ENCODE data around the gene NGFR.
"Not testable (repeated sequence)": the region's sequence is repeated elsewhere in the genome, so short reads cannot be mapped to it uniquely, and the experiment has no call there.

NGFR gene

DNA sequence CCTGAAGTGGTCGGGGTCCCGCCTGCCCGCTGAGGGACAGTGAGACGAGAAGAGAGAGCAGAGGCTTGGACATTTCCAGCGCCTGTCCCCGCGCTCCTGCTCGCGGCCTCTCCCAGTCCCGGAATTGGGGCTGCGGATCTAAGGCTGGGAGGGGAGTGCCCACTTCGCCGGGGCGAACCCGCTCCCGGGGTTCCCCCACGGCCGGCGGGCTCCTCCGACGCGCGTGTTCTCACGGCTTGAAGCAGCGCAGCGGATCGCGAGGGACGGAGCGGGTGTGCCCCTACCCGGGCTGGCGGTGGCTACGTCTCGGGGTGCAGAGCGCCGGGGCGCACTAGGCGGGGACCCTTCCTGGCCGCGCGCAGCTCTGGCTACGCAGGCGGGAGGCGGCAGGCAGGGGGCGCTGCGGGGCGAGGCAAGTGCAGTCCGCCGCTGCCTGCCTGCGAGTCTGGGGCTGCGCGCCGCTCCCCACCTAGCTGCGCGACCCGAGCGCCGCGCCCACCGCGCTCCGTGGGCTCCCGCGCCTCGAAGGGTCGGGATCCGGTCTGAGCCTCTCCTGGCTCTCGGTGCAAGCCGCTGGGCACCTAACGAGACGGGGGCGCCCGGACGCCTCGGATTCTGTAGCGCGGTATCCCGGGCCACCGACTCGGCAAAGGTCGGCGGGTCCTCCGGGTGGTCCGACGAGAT is 1.2 kb downstream of the NGFR start:
- H3K4me3 Mint-ChIP-seq = peak overlapping the region; percentile 60
- CTCF ChIA-PET = interaction anchor here (0.9 to 3.8 kb wide), 6 partner anchors 8 to 60 kb away, joined by 3 to 40 read pairs (median 4); no protein-coding TSS in a partner anchor
- H3K4me1 Mint-ChIP-seq = peaks cover 31% of the 10 kb centered on the region
- H3K36me3 Mint-ChIP-seq = no peaks in the 10 kb centered on the region
- H3K27ac Mint-ChIP-seq = no peak overlapping the region
- peaks cover 88% of the 10 kb centered on the region for H3K27me3 Mint-ChIP-seq
- DNase-seq = peak; percentile 88
- H3K9me3 Mint-ChIP-seq = no peaks in the 10 kb centered on the region

DNA sequence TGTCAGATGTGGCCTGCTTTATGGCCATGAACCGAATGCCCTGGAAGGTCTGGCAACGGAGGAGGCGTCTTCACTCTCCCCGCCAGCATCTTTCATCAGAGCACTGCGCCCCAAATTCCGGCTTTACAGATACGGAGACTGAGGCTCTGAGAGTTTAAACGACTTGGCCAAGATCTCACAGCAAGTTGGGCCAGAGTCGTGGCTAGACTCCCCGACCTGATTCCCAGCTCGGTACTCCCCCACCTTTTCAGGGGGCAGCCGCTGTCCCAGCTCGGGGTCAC is 1.7 kb downstream of the NGFR start:
- no peaks in the 10 kb centered on the region for H3K36me3 Mint-ChIP-seq
- peaks cover 88% of the 10 kb centered on the region for H3K27me3 Mint-ChIP-seq
- peaks cover 31% of the 10 kb centered on the region for H3K4me1 Mint-ChIP-seq
- no peaks in the 10 kb centered on the region for H3K9me3 Mint-ChIP-seq
- H3K4me3 Mint-ChIP-seq = peak overlapping the region; percentile 22
- no peak overlapping the region for H3K27ac Mint-ChIP-seq
- no peak for DNase-seq
- CTCF ChIA-PET = interaction anchor here (1.1 to 3.8 kb wide), 5 partner anchors 9 to 59 kb away, joined by 3 to 40 read pairs (median 4); no protein-coding TSS in a partner anchor

DNA sequence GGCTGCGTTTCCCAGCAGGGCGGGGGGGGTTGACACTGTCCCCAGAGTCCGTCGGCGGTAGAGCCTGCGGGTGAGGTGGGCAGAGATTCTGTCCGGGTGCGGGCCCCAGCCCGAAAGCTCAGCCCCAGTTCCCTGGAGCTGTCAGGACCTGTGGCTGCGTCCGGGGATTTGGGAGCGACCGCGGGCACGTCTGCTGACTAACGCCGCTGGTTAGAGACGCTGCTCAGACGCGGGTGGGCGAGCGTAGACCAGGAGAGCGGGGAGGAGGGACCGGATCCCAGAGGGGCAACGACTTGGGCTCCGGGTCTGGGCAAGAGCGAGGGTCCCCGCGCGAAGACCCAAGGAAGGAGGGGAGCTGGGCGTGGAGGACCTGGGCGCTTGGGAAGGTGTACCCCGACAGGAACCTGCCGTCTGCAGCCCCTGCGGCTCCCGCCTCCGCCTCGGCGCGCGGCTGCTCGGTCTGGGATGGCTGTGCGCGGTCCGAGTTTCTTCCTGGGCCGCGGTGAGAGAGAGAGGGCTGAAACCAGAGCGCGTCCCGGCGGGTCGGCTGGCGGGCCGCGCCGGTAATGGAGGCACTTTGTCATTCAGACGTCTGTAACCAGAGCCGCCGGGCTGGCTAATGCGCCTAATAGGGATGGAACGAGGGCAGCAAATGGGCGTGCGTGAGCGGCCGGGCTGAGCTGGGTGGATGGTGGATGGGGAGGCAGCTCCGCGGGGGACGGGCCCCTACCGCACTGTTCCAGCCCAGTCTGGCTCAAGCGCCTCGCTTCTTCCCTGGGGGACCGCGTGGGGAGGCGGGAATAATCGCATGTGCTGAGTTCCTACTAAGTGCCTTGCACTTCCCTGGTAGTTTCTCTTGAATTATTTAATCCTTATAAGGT is 2.3 kb downstream of the NGFR start:
- H3K4me1 Mint-ChIP-seq = peaks cover 31% of the 10 kb centered on the region

DNA sequence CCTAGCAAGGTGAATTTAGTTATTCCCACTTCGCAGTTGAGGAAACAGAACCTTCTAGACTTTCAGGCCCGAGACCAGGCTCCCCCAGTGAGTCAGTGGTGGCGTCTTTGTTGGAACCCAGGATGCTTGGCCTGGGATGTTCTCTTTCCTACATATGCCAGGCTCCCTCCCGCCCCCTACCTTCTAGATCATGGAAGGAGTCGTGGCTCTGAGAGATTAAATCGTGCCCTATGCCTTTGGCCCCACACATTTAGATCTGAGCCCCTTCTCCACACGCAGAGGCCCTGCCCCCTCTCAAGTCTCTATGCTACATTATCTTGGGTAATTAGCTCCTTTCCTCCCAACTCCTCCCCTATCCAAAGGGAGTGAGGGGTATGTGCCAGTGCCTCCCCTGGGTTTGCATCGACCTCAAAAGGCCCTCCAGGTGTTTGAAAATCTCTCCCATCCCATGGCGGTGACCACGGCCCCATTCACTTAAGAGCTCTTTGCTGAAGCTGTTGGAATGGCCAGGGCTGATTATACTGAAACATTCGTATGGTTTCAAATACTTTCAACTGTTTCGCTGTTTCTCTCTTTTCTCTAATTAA is 3.0 kb downstream of the NGFR start:
- Mint-ChIP-seq H3K4me1 (peaks cover 31% of the 10 kb centered on the region), H3K36me3 (no peaks in the 10 kb centered on the region), H3K4me3 (no peak overlapping the region), H3K27me3 (peaks cover 95% of the 10 kb centered on the region), H3K9me3 (no peaks in the 10 kb centered on the region), H3K27ac (no peak overlapping the region)
- no peak for DNase-seq
- CTCF ChIA-PET = interaction anchor here (0.9 to 3.8 kb wide), 3 partner anchors 11 to 90 kb away, joined by 4 to 40 read pairs (median 24); no protein-coding TSS in a partner anchor

More for the DNA sequence above, 2.3 kb downstream of the NGFR start:
- CTCF ChIA-PET = interaction anchor here (0.6 to 3.8 kb wide), 7 partner anchors 9 to 89 kb away, joined by 3 to 40 read pairs (median 4); no protein-coding TSS in a partner anchor
- H3K36me3 Mint-ChIP-seq = no peaks in the 10 kb centered on the region
- peak overlapping the region; percentile 22 for H3K4me3 Mint-ChIP-seq
- H3K27ac Mint-ChIP-seq = peak overlapping the region; percentile 37
- H3K27me3 Mint-ChIP-seq = peaks cover 93% of the 10 kb centered on the region
- H3K9me3 Mint-ChIP-seq = no peaks in the 10 kb centered on the region
- DNase-seq = peak; percentile 23

DNA sequence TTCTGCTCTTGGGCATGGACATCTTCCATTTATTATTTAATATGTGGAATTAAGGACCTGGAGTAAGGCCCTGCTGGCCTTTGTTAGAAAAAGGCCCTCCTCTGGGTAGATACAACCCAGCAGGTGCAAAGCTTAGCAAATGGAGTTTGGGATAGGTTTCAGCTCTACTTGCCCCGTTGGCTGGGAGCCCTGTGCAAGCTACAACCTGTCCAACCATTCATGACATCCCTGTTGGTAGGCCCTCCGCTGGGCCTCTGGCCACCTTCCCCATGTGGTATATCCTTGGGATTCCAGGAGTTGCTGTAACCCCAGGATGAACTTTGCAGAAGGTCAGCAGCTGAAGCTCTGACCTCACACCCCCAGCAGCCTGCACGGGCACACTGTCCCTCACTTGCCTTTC is 6.4 kb downstream of the NGFR start:
- Mint-ChIP-seq H3K36me3 (no peaks in the 10 kb centered on the region), H3K9me3 (no peaks in the 10 kb centered on the region), H3K27ac (no peak overlapping the region), H3K4me3 (no peak overlapping the region), H3K4me1 (peaks cover 14% of the 10 kb centered on the region), H3K27me3 (peaks cover 93% of the 10 kb centered on the region)
- CTCF ChIA-PET = interaction anchor here (2.0 kb wide), 1 partner anchor 55 kb away, joined by 6 read pairs; no protein-coding TSS in a partner anchor
- no peak for DNase-seq

DNA sequence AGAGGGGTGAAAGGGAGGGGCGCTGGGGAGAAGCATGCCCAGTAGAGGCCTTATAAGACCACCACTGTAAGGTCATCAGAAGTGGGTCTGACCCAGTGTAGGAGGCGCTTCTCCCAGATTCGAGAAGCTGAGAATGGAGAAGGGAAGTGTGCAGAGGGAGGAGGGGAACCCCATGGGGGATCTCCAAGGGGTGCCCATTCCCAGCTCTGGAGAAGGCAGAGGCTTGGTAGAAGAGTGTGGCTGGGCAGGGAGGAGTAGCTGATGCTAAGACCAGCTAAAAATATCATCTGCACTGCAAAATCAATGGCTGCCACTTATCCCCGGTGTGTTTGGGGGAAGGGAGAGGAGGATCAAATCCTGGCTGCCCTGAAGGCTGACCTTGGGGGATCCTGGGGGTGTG is 7.2 kb downstream of the NGFR start:
- DNase-seq = no peak
- CTCF ChIA-PET = interaction anchor here (2.0 kb wide), 1 partner anchor 54 kb away, joined by 6 read pairs; no protein-coding TSS in a partner anchor

DNA sequence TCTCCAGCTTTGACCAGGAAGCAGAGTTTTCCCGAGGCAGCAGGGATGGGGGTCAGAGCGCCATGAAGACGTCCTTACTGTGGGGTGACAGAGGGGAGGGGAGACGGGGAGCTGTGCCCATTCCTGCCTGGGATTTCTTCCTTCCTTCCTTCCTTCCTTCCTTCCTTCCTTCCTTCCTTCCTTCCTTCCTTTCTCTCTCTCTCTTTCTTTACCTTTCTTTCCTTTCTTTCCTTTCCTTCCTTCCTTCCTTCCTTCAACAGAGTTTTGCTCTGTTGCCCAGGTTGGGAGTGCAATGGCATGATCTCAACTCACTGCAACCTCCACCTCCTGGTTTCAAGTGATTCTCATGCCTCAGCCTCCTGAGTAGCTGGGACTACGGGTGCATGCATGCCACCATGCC is 7.6 kb downstream of the NGFR start:
- H3K36me3 Mint-ChIP-seq, H3K4me3 Mint-ChIP-seq, H3K27ac Mint-ChIP-seq, CTCF ChIA-PET, H3K4me1 Mint-ChIP-seq, H3K9me3 Mint-ChIP-seq, DNase-seq: not testable (repeated sequence)
- H3K27me3 Mint-ChIP-seq = peaks cover 92% of the 10 kb centered on the region

More for the DNA sequence above, 7.2 kb downstream of the NGFR start:
- Mint-ChIP-seq H3K4me3 (no peak overlapping the region), H3K9me3 (no peaks in the 10 kb centered on the region), H3K36me3 (no peaks in the 10 kb centered on the region), H3K27ac (no peak overlapping the region), H3K4me1 (peaks cover 8% of the 10 kb centered on the region), H3K27me3 (peaks cover 92% of the 10 kb centered on the region)

DNA sequence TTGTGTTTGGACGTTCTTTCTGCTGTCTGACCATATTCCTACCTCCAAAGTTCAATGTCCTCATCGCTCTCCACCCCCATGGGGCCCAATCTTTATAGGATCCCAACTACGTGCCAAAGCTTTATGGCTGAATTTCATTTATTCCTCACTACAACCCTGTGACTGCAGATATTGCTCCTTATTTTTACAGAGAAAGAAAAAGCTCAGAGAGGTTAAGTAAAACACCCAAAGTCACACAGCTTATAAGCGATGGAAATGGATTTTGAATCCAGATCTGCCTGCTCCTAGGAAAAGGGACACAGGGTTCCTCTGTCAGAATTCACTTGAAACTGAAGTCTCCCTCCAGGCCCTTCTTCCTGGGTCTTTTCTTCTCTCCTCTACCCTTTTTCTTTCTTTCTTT is 9.3 kb downstream of the NGFR start:
- peaks cover 97% of the 10 kb centered on the region for H3K27me3 Mint-ChIP-seq
- H3K36me3 Mint-ChIP-seq = no peaks in the 10 kb centered on the region
- no peak overlapping the region for H3K4me3 Mint-ChIP-seq
- H3K27ac Mint-ChIP-seq = no peak overlapping the region
- H3K9me3 Mint-ChIP-seq = no peaks in the 10 kb centered on the region
- CTCF ChIA-PET = interaction anchor here (1.0 to 1.6 kb wide), 2 partner anchors 52 to 70 kb away, joined by 3 read pairs; no protein-coding TSS in a partner anchor
- H3K4me1 Mint-ChIP-seq = no peaks in the 10 kb centered on the region
- no peak for DNase-seq

DNA sequence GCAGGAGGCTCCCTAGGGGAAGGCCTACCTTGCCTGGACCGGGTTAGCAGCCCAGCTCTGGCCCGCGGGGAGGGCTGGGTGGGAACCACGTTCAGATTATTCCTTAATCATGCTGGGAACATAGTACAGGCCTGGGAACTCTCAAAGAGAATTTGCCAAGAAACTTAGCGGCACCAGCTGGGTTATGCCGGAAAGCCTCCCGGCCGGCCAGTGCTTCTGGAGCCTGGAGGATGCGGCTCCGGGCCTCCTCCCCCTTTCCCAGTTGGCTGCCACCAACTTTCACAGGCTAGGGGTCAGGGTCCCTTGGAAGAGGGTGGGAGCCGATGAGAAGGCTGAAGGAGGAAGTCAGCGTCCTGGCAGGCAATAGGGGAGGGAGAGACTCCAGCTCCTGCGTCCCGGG is 10.8 kb downstream of the NGFR start:
- Mint-ChIP-seq H3K36me3 (no peaks in the 10 kb centered on the region), H3K4me3 (no peak overlapping the region), H3K27me3 (peaks cover 97% of the 10 kb centered on the region), H3K27ac (no peak overlapping the region), H3K4me1 (no peaks in the 10 kb centered on the region), H3K9me3 (no peaks in the 10 kb centered on the region)
- CTCF ChIA-PET = interaction anchor here (5.9 kb wide), 1 partner anchor 9 kb away, joined by 24 read pairs; no protein-coding TSS in a partner anchor
- DNase-seq = no peak

DNA sequence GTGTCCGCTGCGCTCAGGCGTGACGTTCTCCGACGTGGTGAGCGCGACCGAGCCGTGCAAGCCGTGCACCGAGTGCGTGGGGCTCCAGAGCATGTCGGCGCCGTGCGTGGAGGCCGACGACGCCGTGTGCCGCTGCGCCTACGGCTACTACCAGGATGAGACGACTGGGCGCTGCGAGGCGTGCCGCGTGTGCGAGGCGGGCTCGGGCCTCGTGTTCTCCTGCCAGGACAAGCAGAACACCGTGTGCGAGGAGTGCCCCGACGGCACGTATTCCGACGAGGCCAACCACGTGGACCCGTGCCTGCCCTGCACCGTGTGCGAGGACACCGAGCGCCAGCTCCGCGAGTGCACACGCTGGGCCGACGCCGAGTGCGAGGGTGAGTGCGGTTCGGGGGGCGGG is 11.2 kb downstream of the NGFR start:
- no peaks in the 10 kb centered on the region for H3K36me3 Mint-ChIP-seq
- peaks cover 94% of the 10 kb centered on the region for H3K27me3 Mint-ChIP-seq
- H3K9me3 Mint-ChIP-seq = no peaks in the 10 kb centered on the region
- no peak overlapping the region for H3K27ac Mint-ChIP-seq
- no peaks in the 10 kb centered on the region for H3K4me1 Mint-ChIP-seq
- CTCF ChIA-PET = interaction anchor here (5.9 kb wide), 1 partner anchor 10 kb away, joined by 24 read pairs; no protein-coding TSS in a partner anchor
- DNase-seq = no peak
- H3K4me3 Mint-ChIP-seq = no peak overlapping the region

DNA sequence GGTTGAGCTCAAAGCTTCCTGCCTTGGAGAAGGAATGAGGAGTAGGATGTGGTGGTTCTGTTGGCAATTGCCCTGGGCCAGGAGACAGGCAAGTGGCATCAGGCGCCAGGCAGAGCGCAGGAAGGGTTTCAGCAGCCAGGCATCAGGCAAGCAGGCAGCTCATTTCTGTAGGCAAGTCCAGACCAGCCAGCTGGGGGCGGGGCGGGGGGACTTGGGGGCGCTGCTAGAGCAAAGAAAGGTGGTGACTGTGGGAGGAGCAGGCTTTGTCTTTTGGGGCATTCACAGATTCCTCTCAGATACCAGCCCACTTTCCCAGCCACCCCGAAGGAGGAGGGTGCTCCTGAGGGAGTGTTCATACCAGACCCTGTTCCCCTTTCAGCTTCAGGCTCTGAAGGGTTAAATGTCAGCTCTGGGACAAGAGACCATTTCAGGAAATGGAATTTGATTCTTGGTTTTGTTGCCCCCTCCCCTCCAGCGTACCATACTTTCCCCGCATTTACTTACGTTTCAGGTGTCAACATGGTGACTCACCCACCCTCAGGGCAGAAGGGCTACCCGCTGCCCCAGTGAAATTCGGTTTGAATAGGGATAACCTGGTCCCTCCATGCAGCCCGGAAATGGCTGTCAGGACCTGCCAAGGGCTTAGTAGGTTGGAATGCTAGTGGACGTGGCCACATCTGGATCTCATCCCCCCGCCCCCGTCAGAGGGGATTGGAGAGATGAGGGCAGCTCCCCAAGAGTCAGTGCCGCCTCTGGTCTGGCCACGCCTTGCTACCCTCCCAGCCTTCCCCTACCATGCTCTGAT is 13.2 kb downstream of the NGFR start:
- Mint-ChIP-seq H3K4me1 (no peaks in the 10 kb centered on the region), H3K9me3 (no peaks in the 10 kb centered on the region), H3K27ac (no peak overlapping the region), H3K27me3 (peaks cover 74% of the 10 kb centered on the region), H3K36me3 (no peaks in the 10 kb centered on the region), H3K4me3 (no peak overlapping the region)
- CTCF ChIA-PET = interaction anchor here (1.3 to 5.9 kb wide), 2 partner anchors 12 to 49 kb away, joined by 4 to 24 read pairs; no protein-coding TSS in a partner anchor
- DNase-seq = no peak

DNA sequence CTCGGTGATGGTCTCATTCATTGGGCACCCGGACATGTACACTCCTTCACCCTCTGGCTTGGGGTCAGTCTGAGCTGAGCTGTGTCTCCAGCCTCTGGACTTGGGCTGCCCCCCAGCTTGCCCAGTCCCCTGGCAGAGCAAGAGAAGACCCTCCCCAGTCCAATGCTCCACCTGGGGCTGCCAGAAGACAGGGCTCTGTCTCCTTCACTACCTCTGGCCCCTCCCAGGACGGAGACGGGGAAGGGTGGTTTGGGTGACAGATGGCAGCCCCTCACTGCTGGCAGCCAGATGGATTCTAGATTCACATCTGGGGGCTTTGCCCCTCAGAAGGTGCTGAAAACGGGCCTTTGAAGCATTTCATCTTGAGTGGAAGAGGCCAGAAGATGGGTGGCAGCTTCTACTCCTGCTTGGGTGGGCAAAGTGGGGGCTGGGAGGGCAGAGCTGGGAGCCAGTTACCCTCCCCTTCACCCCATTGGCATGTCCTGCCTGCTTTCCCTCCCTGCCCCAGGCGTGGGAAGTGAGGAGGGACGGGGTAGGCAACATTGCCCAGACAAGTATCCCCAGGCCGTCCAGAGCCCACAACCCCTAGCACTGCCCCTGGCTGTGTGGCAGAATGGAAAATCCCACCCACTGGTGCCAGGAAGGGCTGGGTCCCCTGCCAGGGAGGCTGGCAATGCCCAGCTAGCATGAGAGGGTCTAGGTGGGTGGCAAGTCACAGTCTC is 13.9 kb downstream of the NGFR start:
- H3K4me1 Mint-ChIP-seq = no peaks in the 10 kb centered on the region
- CTCF ChIA-PET = interaction anchor here (1.0 to 5.9 kb wide), 2 partner anchors 12 to 48 kb away, joined by 3 to 24 read pairs; no protein-coding TSS in a partner anchor
- H3K36me3 Mint-ChIP-seq = no peaks in the 10 kb centered on the region
- no peaks in the 10 kb centered on the region for H3K9me3 Mint-ChIP-seq
- H3K27ac Mint-ChIP-seq = no peak overlapping the region
- DNase-seq = no peak
- H3K4me3 Mint-ChIP-seq = no peak overlapping the region
- H3K27me3 Mint-ChIP-seq = peaks cover 66% of the 10 kb centered on the region

DNA sequence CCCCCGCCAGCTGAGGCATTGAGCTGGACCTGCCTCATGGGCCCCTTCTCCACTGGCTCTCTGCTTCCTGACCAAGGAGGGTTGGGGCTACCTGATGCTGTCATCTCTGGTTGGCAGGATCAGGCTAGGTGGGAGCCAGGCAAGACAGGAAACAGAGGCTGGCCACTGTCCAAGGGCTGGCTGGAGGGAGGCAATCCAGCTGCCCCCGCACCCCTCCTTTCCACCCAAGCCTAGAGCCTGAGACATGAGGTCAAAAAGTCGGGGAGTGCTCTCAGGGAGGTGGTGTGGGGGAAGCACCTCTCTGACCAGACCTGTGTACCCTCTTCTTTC is 14.5 kb downstream of the NGFR start:
- H3K27ac Mint-ChIP-seq = no peak overlapping the region
- CTCF ChIA-PET = interaction anchor here (1.0 to 5.9 kb wide), 2 partner anchors 13 to 47 kb away, joined by 3 to 24 read pairs; no protein-coding TSS in a partner anchor
- no peak for DNase-seq
- H3K4me3 Mint-ChIP-seq = no peak overlapping the region
- peaks cover 61% of the 10 kb centered on the region for H3K27me3 Mint-ChIP-seq
- H3K9me3 Mint-ChIP-seq = no peaks in the 10 kb centered on the region
- no peaks in the 10 kb centered on the region for H3K4me1 Mint-ChIP-seq
- no peaks in the 10 kb centered on the region for H3K36me3 Mint-ChIP-seq

Data from activated naive CD4-positive, alpha-beta T cell treated with anti-CD3 and anti-CD28 coated beads, Interleukin-2, amount 10 ng/mL, durations not matched to agents 7 days and 5 days (primary cell).